ENCODE results near the gene SH3RF1.

- TF ChIP-seq EZH2 (IDR thresholded peaks at IDR 0.05; ENCODE audit: borderline replicate concordance, low read length) (no peak), CTCF (conservative IDR thresholded peaks at IDR 0.05 in 1 of 2, IDR thresholded peaks at IDR 0.05 in 1 of 2; ENCODE audit: extremely low read depth in 1 of 2, insufficient read depth in 1 of 2, low read depth in 1 of 2, low read length in 2 of 2) (no peak)
Measured at GRCh38 chr4:169252339-169253112, 18.2 kb downstream of the SH3RF1 start.
